Thyroid gland (tissue), 4 donors: ENCODE data around the gene SALL4. TPM values are rescaled to one million over a fixed set of nuclear protein-coding genes. Genes with fewer than 3 reads are reported as not detected.

Source experiments
- DNase-seq, 2 donors: peaks; one replicate each; pipeline ENCODE4 v3.0.0-alpha.2; 2019
- H3K27ac ChIP-seq, 3 donors: fragments of 200-600 bp; sonication (generic); 1 replicate in 2 of 3; 2 replicates in 1 of 3; pipeline ENCODE4 v1.5.1; 2016 to 2019; ENCODE audit warnings: mild to moderate bottlenecking in 1 of 3, moderate library complexity in 1 of 3
- H3K27me3 ChIP-seq: fragments of 200-600 bp; sonication (generic); one replicate; pipeline ENCODE4 v1.5.1; 2019
- H3K36me3 ChIP-seq, 2 donors: fragments of 200-600 bp; sonication (generic); one replicate each; pipeline ENCODE4 v1.5.1; 2016 to 2019
- H3K4me1 ChIP-seq, 2 donors: fragments of 200-600 bp; sonication (generic); one replicate each; pipeline ENCODE4 v1.5.1; 2017 to 2019
- H3K4me3 ChIP-seq, 3 donors: fragments of 200-600 bp; sonication (generic); replicated peaks in 1 of 3; 1 replicate in 2 of 3; 2 replicates in 1 of 3; pipeline ENCODE4 v1.5.1; 2016; ENCODE audit warnings: mild to moderate bottlenecking in 1 of 3
- H3K9me3 ChIP-seq: fragments of 200-600 bp; sonication (generic); one replicate; pipeline ENCODE4 v1.5.1; 2017
- CTCF ChIP-seq, 6 experiments: fragments of 200-600 bp in 3 of 6; fragments of 450-650 bp in 3 of 6; sonication (generic) in 3 of 6; IDR thresholded peaks; one replicate each; pipeline ENCODE4 v1.5.1; 2016 to 2019; ENCODE audit warnings: antibody characterized with exemption in 6 of 6, mild to moderate bottlenecking in 2 of 6, inconsistent platforms in 1 of 6, moderate library complexity in 1 of 6
- POLR2A ChIP-seq, 2 donors: fragments of 450-650 bp; IDR thresholded peaks; one replicate each; pipeline ENCODE4 v1.6.1; 2017; ENCODE audit warnings: antibody characterized with exemption in 2 of 2, mild to moderate bottlenecking in 2 of 2, moderate library complexity in 1 of 2
- WGBS, 2 donors: methylation state at CpG; one replicate each; pipeline ENCODE4 v1.1.5; 2017; 5-methylcytosine and 5-hydroxymethylcytosine counted together
- intact Hi-C: fragments of 100-400 bp; cut with DNase I; formaldehyde crosslinking; loops from one replicate; pipeline ENCODE4 v1.15.1; 2023
- total RNA-seq, 4 donors: library from RNA; depleted of rRNA; stranded (reverse); fragments of >200 nt; gene quantifications; one replicate each; pipeline ENCODE4 v1.2.3, GENCODE V29; 2016

The SALL4 gene
- total RNA-seq, 4 donors from 2014 or later = 3.1 to 13.6 (median 6.7) TPM

DNA sequence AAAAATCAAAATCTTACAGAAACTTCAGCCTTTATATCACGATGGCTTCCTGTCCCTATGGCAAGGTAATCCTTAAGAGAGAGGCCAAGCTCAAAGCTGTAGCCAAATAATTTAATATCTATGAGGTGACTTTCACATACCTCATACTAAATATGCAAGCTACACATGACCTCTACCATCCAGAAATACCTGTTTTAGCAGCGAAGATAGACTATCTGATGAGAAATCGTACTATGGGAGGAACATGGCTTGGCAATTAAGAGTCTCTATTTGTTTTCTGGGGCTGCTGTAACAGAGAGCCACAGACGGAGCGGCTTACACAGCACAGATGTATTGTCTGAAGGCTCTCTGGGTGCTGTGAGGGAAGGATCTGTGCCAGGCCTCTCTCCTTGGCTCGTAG is 31.0 kb upstream of the SALL4 start:
- 89 to 93% methylated on average over 6 of the region's 6 CpGs for WGBS, 2 donors
- Histone ChIP-seq H3K4me3 (no peak overlapping the region), H3K9me3 (no peaks in the 10 kb centered on the region), H3K36me3 (no peaks in the 10 kb centered on the region), H3K27me3 (no peaks in the 10 kb centered on the region), H3K27ac (no peak overlapping the region), H3K4me1 (no peaks in the 10 kb centered on the region)
- no peak for TF ChIP-seq POLR2A (IDR thresholded peaks at IDR 0.05)
- TF ChIP-seq CTCF (IDR thresholded peaks at IDR 0.05) = no peak
- no peak for DNase-seq
- intact Hi-C loops = no loop called here

DNA sequence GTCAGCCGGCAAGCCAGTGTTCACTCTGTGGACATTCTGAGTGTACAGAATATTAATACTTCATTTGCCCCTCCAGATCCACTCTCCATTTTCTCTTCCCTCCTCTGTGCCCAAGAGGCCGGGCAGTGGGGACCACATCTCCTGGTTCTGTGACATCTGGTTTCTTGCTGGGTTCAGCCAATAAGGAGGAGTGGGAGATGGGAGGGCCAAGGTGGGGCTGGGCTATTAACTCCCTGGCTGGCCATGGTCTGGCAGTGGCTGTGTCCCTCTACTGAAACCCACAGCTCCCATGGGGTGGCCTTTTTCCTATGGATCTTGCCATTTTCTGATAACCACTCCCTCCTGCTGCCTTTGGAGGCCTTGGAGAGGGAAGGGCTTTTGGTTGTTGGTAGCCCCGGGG is 30.0 kb upstream of the SALL4 start:
- Histone ChIP-seq H3K9me3 (no peaks in the 10 kb centered on the region), H3K4me3 (no peak overlapping the region), H3K27me3 (no peaks in the 10 kb centered on the region), H3K27ac (no peak overlapping the region), H3K4me1 (no peaks in the 10 kb centered on the region), H3K36me3 (no peaks in the 10 kb centered on the region)
- DNase-seq = no peak
- 76 to 83% methylated on average over 2 to 3 of the region's 3 CpGs for WGBS, 2 donors
- intact Hi-C loops = no loop called here
- no peak for TF ChIP-seq CTCF (IDR thresholded peaks at IDR 0.05)
- TF ChIP-seq POLR2A (IDR thresholded peaks at IDR 0.05) = no peak

- no peak for DNase-seq
- Histone ChIP-seq H3K4me3 (no peak overlapping the region), H3K27ac (no peak overlapping the region), H3K4me1 (no peaks in the 10 kb centered on the region), H3K36me3 (no peaks in the 10 kb centered on the region), H3K27me3 (no peaks in the 10 kb centered on the region), H3K9me3 (no peaks in the 10 kb centered on the region)
- intact Hi-C loops = no loop called here
- TF ChIP-seq CTCF (IDR thresholded peaks at IDR 0.05) = no peak
- no peak for TF ChIP-seq POLR2A (IDR thresholded peaks at IDR 0.05)
- 82 to 87% methylated on average over 6 of the region's 6 CpGs for WGBS, 2 donors
Measured at GRCh38 chr20:51831866-51832265, 29.5 kb upstream of the SALL4 start.

DNA sequence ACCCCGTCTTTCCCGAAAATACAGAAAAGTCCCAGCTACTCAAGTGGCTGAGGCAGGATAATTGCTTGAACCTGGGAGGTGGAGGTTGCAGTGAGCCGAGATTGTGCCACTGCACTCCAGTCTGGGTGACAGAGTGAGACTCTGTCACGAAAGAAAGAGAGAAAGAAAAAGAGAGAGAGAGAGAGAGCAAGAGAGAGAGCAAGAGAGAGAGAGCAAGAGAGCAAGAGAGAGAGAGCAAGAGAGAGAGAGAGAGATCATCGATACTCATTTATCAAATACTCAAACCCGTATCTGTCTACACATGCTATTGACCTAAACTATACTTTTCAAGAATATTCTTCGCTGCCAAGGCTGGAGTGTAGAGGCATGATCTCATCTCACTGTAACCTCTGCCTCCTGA is 28.2 kb upstream of the SALL4 start:
- H3K27me3 ChIP-seq = no peaks in the 10 kb centered on the region
- intact Hi-C loops = no loop called here
- no peak overlapping the region for H3K27ac ChIP-seq
- H3K4me3 ChIP-seq = no peak overlapping the region
- DNase-seq = no peak
- TF ChIP-seq CTCF (IDR thresholded peaks at IDR 0.05) = no peak
- no peak for TF ChIP-seq POLR2A (IDR thresholded peaks at IDR 0.05)
- no peaks in the 10 kb centered on the region for H3K36me3 ChIP-seq
- 90 to 91% methylated on average over 7 of the region's 7 CpGs for WGBS, 2 donors
- H3K4me1 ChIP-seq = no peaks in the 10 kb centered on the region
- H3K9me3 ChIP-seq = no peaks in the 10 kb centered on the region

DNA sequence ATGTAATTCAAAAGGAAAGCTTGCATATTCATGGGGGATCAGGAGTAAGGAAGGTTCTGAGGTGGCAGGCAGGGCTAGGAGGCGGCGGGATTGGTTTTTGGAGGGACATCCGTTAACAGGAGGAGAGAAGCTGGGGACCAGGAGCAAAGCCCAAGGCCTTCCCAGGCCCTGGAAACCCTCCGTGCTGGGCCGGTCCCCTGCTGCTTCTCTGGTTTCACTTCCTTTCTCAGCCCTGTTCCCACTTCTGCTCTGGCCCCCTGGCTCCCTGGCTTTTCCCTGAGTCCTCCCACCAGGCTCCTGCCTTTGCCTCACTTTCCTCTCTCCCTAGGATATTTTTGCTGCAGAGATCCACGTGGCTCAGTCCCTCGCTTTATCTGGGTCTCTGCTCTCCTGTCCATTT is 26.4 kb upstream of the SALL4 start:
- Histone ChIP-seq H3K9me3 (no peaks in the 10 kb centered on the region), H3K4me3 (no peak overlapping the region), H3K36me3 (no peaks in the 10 kb centered on the region), H3K27ac (no peak overlapping the region), H3K4me1 (no peaks in the 10 kb centered on the region), H3K27me3 (no peaks in the 10 kb centered on the region)
- intact Hi-C loops = no loop called here
- DNase-seq = no peak
- TF ChIP-seq POLR2A (IDR thresholded peaks at IDR 0.05) = no peak
- TF ChIP-seq CTCF (IDR thresholded peaks at IDR 0.05) = no peak
- WGBS, 2 donors = 63 to 73% methylated on average over 7 of the region's 7 CpGs
